PC-9 (cell line): ENCODE results near the gene ZMIZ1.

Experiments
- EZH2 ChIP-seq: fragments of 200-600 bp; sonication (generic); IDR thresholded peaks from 2 replicates; pipeline ENCODE4 v1.8.0; 2017; ENCODE audit warnings: antibody characterized with exemption, low read depth
- TF ChIP-seq, protein P1 (sequence below): fragments of 200-600 bp; sonication (generic); conservative IDR thresholded peaks from 2 replicates; pipeline ENCODE4 v1.6.1; 2017; ENCODE audit warnings: mixed run types, antibody characterized with exemption, mild to moderate bottlenecking, moderate library complexity

DNA sequence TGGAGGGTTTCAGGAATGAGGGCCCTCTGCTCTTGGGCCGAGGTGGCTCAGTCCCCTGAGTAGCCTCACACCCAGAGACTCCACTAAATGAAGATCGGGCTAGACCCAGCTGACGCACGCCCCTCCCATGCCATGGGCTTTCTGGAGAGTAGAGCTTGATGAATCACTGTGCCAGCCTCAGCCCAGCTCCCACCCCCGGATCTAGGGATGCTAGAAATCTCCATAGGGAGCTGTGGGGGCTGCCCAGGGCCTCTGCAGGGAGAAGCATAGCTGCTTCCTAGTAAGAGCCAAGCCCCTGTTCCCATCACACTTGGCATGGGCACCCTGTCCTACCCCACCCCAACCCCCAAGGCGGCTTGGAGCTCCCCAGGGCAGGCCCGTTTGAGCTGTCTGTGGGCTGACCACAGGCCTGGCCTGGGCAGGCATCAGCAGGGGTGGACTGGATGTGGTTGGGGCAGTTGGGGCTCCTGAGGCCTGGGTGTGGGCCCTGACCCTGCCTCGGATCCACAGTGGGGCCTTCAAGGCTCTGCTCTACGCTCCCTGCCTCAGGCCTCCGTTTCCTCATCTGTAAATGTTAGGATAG lies 121.2 kb downstream of the ZMIZ1 start:
- TF ChIP-seq, protein P1, sequence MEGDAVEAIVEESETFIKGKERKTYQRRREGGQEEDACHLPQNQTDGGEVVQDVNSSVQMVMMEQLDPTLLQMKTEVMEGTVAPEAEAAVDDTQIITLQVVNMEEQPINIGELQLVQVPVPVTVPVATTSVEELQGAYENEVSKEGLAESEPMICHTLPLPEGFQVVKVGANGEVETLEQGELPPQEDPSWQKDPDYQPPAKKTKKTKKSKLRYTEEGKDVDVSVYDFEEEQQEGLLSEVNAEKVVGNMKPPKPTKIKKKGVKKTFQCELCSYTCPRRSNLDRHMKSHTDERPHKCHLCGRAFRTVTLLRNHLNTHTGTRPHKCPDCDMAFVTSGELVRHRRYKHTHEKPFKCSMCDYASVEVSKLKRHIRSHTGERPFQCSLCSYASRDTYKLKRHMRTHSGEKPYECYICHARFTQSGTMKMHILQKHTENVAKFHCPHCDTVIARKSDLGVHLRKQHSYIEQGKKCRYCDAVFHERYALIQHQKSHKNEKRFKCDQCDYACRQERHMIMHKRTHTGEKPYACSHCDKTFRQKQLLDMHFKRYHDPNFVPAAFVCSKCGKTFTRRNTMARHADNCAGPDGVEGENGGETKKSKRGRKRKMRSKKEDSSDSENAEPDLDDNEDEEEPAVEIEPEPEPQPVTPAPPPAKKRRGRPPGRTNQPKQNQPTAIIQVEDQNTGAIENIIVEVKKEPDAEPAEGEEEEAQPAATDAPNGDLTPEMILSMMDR = no peak
- no peak for TF ChIP-seq EZH2
